Raji (cell line): ENCODE measurements around the gene ERICH2.

Source experiments
- POLR2A ChIP-seq: IDR thresholded peaks from 2 replicates; pipeline ENCODE4 v1.6.1; 2011; ENCODE audit warnings: low read depth, low read length, control low read depth; ENCODE audit not compliant: insufficient read depth

Gene ERICH2, protein sequence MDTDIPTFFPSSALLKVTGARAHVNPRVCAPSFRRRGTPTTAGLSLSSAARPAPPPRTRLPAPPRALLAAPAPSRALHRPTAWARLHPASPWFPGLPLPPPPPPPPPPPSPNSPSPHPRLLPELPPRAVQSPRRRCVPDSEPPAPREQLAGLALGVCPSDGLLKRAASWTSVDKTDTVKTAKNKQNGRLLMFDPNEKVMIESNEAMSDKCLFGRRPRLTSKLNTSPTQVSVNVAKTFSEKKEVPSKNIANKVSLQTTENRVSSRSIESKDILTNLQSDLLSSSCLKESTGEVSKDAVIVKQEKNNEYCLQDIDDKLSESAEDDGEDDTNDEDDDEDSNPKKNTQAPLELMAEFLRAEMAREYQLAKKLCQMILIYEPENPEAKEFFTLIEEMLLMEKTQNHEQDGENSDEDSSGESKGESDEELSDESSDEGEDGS

GRCh38 chr2:170770008-170770605, at the start of gene ERICH2:
TSS of gene ERICH2 (plus strand) at chr2:170770378. CDS start at chr2:170770682, 304 bp downstream.
- no peak for TF ChIP-seq POLR2A

- no peak for TF ChIP-seq POLR2A
Observed at GRCh38 chr2:170721678-170722077, 48.5 kb upstream of the ERICH2 start.

GRCh38 chr2:170722301-170722700, 47.9 kb upstream of the ERICH2 start:
- TF ChIP-seq POLR2A, result no peak

DNA sequence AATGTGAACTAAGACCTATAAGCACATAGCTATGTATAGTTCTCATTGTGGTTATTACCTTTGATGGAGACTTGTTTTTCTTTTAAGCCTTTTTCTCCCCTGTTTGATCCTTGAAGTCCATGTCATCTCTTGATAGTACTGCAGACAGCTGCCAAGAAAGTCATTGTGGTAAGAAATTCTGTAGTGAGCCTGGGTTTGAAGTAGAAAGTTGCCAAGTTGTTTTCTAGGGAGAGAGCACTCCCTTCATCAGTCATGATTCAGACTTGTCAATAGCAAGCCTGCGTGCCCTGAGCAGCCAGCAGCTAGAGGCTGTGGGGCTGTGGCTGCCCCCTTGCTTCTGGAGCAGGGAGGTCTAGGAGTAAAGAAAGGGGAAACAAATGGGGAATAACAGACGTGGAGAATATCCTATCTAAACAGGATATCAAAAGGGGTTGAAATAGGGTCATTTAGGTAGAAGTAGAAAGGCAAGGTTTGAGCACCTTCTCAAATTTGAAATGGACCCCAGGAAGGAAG, 46.7 kb upstream of the ERICH2 start:
- no peak for TF ChIP-seq POLR2A

GRCh38 chr2:170733798-170734600, 36.2 kb upstream of the ERICH2 start:
- TF ChIP-seq POLR2A, result no peak

DNA sequence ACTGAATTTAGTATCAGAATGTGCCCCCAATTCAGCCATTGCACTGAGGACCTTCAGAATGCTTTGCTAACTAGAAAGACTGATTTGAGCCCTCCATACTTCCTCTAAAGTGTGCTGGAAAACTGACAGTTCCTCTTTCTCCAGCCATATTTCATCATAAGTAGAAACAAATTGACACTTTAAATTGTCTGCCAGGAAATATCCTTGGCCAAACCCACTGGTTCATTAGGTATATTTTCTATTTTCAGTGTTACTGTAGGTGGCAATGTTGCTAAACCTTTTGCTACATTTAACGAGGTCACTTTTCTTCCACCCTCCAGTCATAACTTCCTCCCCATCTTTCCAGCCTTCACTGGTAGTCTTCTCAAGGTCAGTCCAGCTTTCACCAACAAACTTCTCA, 33.5 kb upstream of the ERICH2 start:
- TF ChIP-seq POLR2A, result no peak

DNA sequence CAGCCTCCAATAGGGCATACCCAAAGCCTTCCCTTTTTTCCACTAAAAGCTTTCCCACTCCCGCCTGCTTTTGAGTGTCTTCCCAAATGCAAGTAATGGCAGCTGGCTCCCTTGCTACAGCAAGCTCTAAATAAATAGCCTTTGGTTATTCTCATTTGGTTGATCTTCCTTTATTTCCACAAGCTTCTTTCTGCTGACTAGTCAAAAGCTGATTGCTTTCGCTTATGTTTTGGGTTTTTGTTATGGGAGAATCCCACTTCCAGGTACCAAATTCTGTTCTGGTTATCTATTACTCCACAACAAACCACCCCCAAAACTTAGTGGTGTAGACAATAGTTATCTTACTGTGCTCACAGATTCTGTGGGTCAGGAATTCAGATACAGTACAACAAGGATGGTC, 32.8 kb upstream of the ERICH2 start:
- no peak for TF ChIP-seq POLR2A

DNA sequence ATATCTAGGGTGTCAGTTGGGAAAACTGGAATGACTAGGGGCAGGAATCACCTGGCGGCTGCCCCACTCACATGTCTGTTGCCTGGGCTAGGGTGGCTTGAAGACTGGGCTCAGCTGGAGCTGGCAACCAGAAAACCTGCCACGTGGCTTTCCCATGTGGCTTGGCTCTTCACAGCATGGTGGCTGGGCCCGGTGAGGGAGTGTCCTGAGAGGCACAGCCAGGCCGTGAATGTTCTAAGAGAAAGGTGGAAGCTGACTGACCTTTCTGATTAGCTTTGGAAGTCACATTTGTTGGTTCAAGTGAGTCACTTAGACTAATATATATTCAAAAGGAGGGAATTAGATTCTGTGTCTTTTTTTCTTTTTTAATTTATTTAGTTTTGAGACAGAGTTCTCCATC, 32.4 kb upstream of the ERICH2 start:
- no peak for TF ChIP-seq POLR2A

DNA sequence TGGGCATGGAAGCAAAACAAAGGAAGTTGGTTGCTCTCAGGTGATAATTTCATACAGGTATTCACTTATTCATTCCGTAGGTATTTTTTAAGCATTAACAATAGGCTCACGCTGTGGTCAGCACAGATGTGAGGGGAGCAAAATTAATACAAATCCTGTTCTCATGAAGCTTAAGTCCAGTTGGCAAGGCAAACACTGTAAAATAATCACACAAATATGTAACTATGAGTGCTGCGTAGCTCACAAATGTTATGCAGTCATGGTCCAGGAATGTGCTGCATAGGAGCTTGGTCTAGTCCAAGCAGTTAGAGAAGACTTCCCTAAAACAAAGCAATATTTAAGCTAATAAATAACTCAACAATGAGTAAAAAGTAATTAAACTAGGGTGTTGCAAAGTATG, 31.1 kb upstream of the ERICH2 start:
- no peak for TF ChIP-seq POLR2A

GRCh38 chr2:170739507-170740046, 30.6 kb upstream of the ERICH2 start:
- no peak for TF ChIP-seq POLR2A

- no peak for TF ChIP-seq POLR2A
Observed at GRCh38 chr2:170740660-170741059, 29.5 kb upstream of the ERICH2 start.

DNA sequence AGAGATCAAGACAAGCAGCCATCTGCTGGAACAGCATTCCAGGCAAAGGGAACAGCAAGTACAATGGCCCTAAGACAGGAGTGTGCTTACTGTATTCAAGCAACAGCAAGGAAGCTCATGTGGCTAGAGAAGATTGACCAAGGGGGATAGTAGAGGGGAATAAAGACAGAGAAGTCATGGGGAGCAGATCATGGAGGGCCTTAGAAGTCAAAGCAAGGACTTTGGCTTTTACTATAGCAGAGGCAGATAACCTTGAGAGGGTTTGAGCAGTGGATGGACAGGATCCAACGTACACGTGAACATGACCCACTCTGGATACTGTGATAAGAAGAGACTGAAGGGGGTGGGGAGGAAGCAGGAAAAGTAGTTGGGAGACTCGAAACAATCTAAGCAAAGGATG, 28.2 kb upstream of the ERICH2 start:
- TF ChIP-seq POLR2A, result no peak

GRCh38 chr2:170742896-170743529, 27.2 kb upstream of the ERICH2 start:
- no peak for TF ChIP-seq POLR2A

DNA sequence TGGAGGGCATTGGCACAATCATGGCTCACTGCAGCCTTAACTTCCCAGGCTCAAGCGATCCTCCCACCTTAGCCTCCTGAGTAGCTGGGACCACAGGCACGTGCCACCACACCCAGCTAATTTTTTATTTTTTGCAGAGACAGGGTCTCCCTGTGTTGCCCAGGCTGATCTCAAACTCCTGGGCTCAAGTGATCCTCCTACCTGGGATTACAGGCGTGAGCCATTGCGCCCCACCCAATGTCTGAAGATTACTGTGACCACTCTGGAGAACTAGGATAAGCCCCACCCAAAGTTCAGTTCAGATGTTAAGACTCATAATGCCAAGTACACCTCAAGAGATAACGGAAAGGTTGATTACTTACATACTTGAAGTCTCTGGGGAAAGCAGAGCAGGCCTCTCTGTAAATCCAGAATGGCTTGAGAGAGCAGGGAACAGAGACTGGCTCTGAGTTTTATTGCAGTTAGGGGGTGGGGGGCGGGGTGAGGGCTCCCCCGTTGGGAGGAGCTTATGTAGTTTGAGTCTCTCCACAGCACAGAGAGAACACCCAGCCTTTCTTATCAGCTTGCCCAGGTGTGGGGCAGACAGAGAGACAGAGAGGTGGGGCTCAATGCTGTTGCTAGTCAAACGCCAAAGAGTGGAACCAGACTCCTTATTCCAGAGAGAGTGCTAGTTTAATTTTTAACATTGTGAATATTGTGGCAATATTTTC, 26.5 kb upstream of the ERICH2 start:
- TF ChIP-seq POLR2A, result no peak
